Stimulated activated CD4-positive, alpha-beta T cell treated with anti-CD3 and anti-CD28 coated beads, Interleukin-15, amount 100 ng/mL, for 48 hours (primary cell): ENCODE data around the gene GALNT11.

Experiments used
- DNase-seq, 2 donors: peaks; one replicate each; pipeline ENCODE4 v3.0.0-alpha.2; 2020; ENCODE audit warnings: low read depth in 2 of 2

GALNT11 gene

DNA sequence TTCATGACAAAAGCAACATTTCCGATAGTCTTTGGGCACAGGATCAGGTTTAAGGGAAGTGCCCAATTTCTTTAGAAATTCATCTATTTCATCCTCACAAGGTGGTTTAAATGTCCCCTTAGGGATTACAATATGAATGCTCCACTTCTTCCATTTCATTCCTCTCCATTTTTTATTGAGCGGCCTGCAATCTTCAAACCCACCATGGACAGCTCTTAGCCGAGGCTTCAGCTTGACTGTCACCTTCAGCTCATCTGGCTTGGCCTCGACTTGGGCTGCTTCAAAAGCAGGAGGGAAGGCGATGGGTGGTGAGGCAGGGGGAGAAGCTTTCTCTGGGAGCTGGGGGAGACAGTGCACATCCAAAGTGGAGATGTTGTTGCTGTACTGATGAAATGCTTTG, 123.2 kb downstream of the GALNT11 start:
- no peak for DNase-seq

DNA sequence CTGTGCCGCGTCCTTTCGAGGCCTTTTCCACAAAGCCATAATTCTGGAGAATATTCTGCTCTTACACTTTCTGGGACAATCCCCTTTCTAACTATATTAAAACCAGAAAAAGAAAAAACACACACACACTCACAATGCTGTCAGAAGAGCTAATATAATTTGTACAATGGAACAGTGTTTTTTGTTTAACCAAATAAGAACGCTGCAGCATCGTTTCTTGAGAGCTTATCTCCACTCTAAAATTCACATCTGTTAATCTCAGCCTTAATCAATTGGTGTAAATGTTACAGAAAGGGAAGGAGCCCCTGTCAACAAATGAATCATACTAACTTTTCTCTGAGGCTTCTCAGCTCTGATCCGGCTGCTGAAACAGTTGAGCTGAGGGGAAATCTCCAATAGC, 123.9 kb downstream of the GALNT11 start:
- DNase-seq: no peak

DNA sequence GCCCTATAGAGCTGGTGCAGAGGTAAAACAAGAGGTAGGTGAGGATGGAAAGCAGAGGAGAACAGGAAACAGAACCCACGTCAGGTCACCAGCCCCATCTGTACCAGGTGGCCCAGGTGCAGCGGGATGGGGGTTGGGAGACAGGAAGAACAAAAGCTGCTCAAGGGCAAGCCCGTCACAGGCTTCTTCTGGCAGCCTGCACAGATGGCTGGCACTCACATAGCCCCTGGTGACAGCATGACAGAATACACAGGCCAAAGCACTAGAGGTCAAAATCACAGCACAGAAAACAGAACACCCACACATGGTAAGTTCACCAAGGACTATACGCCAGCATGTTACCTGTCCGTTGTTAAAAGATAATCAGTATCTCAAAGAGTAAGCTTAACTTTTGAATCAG, 126.8 kb downstream of the GALNT11 start:
- no peak for DNase-seq

DNA sequence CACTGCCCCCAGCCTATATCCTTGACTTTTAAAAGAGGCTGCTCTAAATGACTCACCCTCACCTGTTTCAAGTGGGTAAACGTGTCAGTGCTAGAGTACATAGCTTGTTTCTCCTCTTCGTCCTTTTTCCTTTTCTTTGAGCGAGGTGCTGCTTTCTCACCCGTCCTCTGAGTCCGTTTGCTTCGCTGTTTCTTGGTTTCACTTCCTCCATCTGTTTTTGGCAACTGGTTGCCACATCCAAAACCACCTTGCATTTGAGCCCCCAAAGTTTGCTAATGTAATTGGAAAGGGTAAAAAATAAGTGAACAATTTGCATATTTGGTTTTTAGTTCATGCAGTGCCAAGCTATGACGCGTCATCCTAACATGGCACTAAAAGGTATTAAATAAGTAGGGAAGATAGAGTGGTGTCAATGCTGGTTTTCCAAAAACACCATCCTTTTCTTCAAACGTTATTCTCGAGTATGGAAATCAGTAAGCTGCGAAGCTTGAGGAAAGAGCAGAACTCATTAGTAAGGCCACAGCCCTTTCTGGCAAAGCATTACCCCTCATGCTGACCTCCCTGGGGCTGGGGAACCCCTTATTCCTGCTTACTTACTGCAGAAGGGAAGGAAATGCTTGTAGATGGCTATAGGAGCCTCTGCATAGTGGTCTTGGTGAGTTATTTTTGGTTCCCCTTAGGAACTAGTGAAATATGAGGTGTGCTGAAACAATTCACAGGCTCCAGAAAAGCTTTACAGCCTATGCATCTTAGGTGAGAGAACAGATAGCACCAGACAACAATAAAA, 133.5 kb downstream of the GALNT11 start:
- DNase-seq: no peak

DNA sequence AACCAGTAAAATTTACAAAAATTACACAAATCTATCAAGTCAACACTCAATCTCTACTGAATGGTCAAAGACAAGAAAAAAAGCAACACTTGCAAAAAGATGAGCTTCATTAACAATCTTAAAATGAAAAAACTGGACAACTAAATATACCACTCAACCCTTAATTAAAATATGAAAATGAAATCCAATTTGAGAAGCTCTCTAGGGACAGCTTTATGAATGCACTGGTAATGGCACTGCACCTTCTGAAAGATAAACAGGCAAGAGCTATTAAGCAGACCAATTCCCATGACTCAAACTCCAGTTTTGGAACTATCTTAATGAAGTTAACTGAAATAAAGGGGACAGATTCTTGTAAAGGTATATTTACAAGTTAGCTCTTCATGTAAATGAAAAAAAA, 135.7 kb downstream of the GALNT11 start:
- DNase-seq: no peak

DNA sequence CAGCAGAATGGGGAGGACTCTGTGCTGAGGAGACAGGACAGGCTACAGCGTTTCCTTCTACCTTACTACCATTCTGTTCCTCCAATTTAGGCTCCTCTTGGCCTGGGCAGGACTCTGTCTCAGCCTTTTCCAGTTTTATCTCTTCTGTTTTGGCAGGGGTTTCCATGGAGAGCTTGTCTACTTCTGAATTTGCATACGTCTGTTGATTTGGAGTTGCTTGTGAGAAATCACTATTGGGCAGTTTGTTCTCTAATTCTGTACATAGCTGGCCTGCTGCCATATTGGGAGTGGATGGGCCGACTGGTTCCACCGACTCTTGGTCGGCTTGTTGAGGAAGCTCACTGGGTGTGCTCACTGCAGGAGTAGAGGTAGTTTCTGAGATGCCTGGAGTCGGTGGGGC, 136.8 kb downstream of the GALNT11 start:
- no peak for DNase-seq
